Pancreas (tissue), 10 donors: ENCODE data around the gene VPS26B. TPM values are rescaled to one million over a fixed set of nuclear protein-coding genes. Genes with fewer than 3 reads are reported as not detected.

Experiments used
- ATAC-seq, 4 donors: fragments of 200-7000 bp; cut with Tn5 transposase; one replicate each; pipeline versions ENCODE4 v1.8.0 to v1.9.1; 2020; ENCODE audit warnings: mild to moderate bottlenecking in 4 of 4, moderate library complexity in 4 of 4
- DNase-seq, 6 donors: peaks; one replicate each; pipeline ENCODE4 v3.0.0-alpha.2; 2020
- FAIRE-seq: peaks from 2 replicates; lab custom pipeline; 2012; peaks lifted over from hg19 to GRCh38; lab: Jason Lieb, UNC
- H3K27ac ChIP-seq, 4 donors: fragments of 200-600 bp; sonication (generic); 1 replicate in 3 of 4; 2 replicates in 1 of 4; pipeline versions ENCODE4 v1.5.0 to v1.8.0; 2020
- H3K27me3 ChIP-seq, 4 donors: fragments of 200-600 bp; one replicate each; pipeline ENCODE4 v1.8.0; 2021
- H3K36me3 ChIP-seq, 3 donors: fragments of 200-600 bp; sonication (generic) in 1 of 3; one replicate each; pipeline versions ENCODE4 v1.5.0 to v1.8.0; 2020 to 2021
- H3K4me1 ChIP-seq, 3 donors: fragments of 200-600 bp; one replicate each; pipeline ENCODE4 v1.8.0; 2021
- H3K4me3 ChIP-seq, 4 donors: fragments of 200-600 bp; sonication (generic) in 2 of 4; one replicate each; pipeline versions ENCODE4 v1.5.0 to v1.8.0; 2020 to 2021
- H3K9me3 ChIP-seq, 4 donors: fragments of 200-600 bp; one replicate each; pipeline ENCODE4 v1.8.0; 2021
- WGBS, 2 donors: extraction: QIAGEN DNeasy Blood & Tissue Kit; methylation state at CpG; one replicate each; pipeline ENCODE4 v1.1.7; 2013; 5-methylcytosine and 5-hydroxymethylcytosine counted together
- intact Hi-C, 3 donors: fragments of 100-400 bp; cut with DNase I; formaldehyde crosslinking; loops; one replicate each; pipeline versions ENCODE4 v1.11.1 to v1.14.2; 2022
- polyA plus RNA-seq, 2 donors: library from polyadenylated mRNA; stranded (reverse); fragments of 200-250 nt; gene quantifications; one replicate each; pipeline ENCODE4 v1.2.3, GENCODE V29; 2013
- total RNA-seq, 6 donors: library from RNA; stranded (reverse); fragmentation: NEBNext Ultra II Directional in 4 of 6; extraction: Animal tissue kit (Norgen Biotek cat#: 25700) in 4 of 6; gene quantifications; one replicate each; pipeline versions ENCODE4 v1.2.1 to v1.2.4, GENCODE V29; 2021 to 2023
- TF ChIP-seq, protein P1 (sequence below), 4 donors: fragments of 200-600 bp; sonication (generic) in 3 of 4; IDR thresholded peaks; one replicate each; pipeline versions ENCODE4 v1.5.0 to v1.8.0; 2021; ENCODE audit warnings: antibody characterized with exemption in 4 of 4
- donor health status: healthy with polysubstance abuse.
- donor health status: DM: no; HTN: no; CAD: no; lungs with moderate emphysema.
- donor health status: DM: no; HTN: no; CAD: no.
- donor health status: control.
- donor health status: control.
- donor health status: Bipolar disorder and iron deficiency.
- donor health status: DM: yes; HTN: yes; CAD: no.
- donor health status: DM: no; HTN: no; CAD: no.
- donor health status: DM: no; HTN: no; CAD: no.
- donor health status: DM: yes; HTN: yes; CAD: no.

VPS26B gene
- total and polyA plus RNA-seq, 8 donors: 18.1 to 30.3 (median 26.5) TPM

GRCh38 chr11:134271978-134272377, 47.5 kb downstream of the VPS26B start:
- Histone ChIP-seq H3K27ac (no peak overlapping the region), H3K27me3 (peaks cover 0 to 40% (median 21%) of the 10 kb centered on the region in 4 donors), H3K4me1 (peaks cover 0 to 7% (median 0%) of the 10 kb centered on the region in 3 donors), H3K36me3 (no peaks in the 10 kb centered on the region), H3K4me3 (no peak overlapping the region), H3K9me3 (no peaks in the 10 kb centered on the region)
- intact Hi-C loops: no loop called here
- FAIRE-seq (no peak), DNase-seq (no peak), ATAC-seq (no peak)
- whole genome bisulfite sequencing, 2 donors: 80 to 94% methylated on average over 4 of the region's 4 CpGs
- TF ChIP-seq, protein P1, sequence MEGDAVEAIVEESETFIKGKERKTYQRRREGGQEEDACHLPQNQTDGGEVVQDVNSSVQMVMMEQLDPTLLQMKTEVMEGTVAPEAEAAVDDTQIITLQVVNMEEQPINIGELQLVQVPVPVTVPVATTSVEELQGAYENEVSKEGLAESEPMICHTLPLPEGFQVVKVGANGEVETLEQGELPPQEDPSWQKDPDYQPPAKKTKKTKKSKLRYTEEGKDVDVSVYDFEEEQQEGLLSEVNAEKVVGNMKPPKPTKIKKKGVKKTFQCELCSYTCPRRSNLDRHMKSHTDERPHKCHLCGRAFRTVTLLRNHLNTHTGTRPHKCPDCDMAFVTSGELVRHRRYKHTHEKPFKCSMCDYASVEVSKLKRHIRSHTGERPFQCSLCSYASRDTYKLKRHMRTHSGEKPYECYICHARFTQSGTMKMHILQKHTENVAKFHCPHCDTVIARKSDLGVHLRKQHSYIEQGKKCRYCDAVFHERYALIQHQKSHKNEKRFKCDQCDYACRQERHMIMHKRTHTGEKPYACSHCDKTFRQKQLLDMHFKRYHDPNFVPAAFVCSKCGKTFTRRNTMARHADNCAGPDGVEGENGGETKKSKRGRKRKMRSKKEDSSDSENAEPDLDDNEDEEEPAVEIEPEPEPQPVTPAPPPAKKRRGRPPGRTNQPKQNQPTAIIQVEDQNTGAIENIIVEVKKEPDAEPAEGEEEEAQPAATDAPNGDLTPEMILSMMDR (IDR thresholded peaks at IDR 0.05): no peak

- H3K9me3 ChIP-seq: no peaks in the 10 kb centered on the region
- TF ChIP-seq, protein P1 (IDR thresholded peaks at IDR 0.05): no peak
- no peak overlapping the region for H3K27ac ChIP-seq
- H3K4me1 ChIP-seq: peaks cover 0 to 8% (median 0%) of the 10 kb centered on the region in 3 donors
- H3K27me3 ChIP-seq: peaks cover 0 to 42% (median 24%) of the 10 kb centered on the region in 4 donors
- intact Hi-C loops: no loop called here
- peak in 1 of 4 donors; percentile 22 for ATAC-seq
- no peak for FAIRE-seq
- WGBS, 2 donors: 27 to 34% methylated on average over 18 of the region's 18 CpGs
- H3K4me3 ChIP-seq: no peak overlapping the region
- DNase-seq: no peak
- H3K36me3 ChIP-seq: no peaks in the 10 kb centered on the region
Measured at GRCh38 chr11:134272381-134273316, 48.2 kb downstream of the VPS26B start.

GRCh38 chr11:134273317-134273712, 48.8 kb downstream of the VPS26B start:
- Histone ChIP-seq H3K27ac (no peak overlapping the region), H3K36me3 (no peaks in the 10 kb centered on the region), H3K4me3 (no peak overlapping the region), H3K9me3 (no peaks in the 10 kb centered on the region), H3K4me1 (peaks cover 0 to 8% (median 0%) of the 10 kb centered on the region in 3 donors), H3K27me3 (peaks cover 0 to 45% (median 24%) of the 10 kb centered on the region in 4 donors)
- WGBS, 2 donors: 29 to 33% methylated on average over 3 of the region's 3 CpGs
- intact Hi-C loops: no loop called here
- no peak for DNase-seq
- no peak for ATAC-seq
- TF ChIP-seq, protein P1 (IDR thresholded peaks at IDR 0.05): no peak
- FAIRE-seq: no peak

- Histone ChIP-seq H3K4me1 (peaks cover 0 to 8% (median 0%) of the 10 kb centered on the region in 3 donors), H3K36me3 (no peaks in the 10 kb centered on the region), H3K4me3 (no peak overlapping the region), H3K27me3 (peaks cover 0 to 45% (median 24%) of the 10 kb centered on the region in 4 donors), H3K27ac (no peak overlapping the region), H3K9me3 (no peaks in the 10 kb centered on the region)
- no peak for ATAC-seq
- TF ChIP-seq, protein P1 (IDR thresholded peaks at IDR 0.05): no peak
- intact Hi-C loops: no loop called here
- FAIRE-seq: no peak
- WGBS, 2 donors: 29 to 31% methylated on average over 5 of the region's 5 CpGs
- DNase-seq: no peak
Measured at GRCh38 chr11:134275188-134275533, 50.7 kb downstream of the VPS26B start.
